ENCODE results near the gene HLA-DQB1. TPM values are rescaled to one million over a fixed set of nuclear protein-coding genes. Genes with fewer than 3 reads are reported as not detected.
"Not testable (repeated sequence)": the region's sequence is repeated elsewhere in the genome, so short reads cannot be mapped to it uniquely, and the experiment has no call there.

HLA-DQB1 gene
- total RNA-seq, 2 donors from 2014 or later = 4.2 to 13.8 TPM

DNA sequence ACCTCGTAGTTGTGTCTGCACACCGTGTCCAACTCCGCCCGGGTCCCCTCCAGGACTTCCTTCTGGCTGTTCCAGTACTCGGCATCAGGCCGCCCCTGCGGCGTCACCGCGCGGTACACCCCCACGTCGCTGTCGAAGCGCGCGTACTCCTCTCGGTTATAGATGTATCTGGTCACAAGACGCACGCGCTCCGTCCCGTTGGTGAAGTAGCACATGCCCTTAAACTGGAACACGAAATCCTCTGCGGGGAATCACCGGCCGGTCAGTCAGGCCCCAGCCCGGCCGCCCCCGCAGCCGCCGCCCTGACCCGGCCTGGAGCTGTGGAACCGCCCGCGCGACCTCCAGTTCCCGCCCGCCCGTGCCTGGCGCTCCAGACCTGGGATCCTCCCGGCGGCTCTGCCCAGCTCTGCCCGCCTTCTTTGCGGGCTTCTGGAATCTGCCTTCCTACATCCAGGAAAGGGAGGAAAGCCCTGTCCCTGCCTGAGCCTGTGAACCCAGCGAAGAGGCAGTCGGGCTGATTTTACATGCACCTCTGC is 1.6 kb downstream of the HLA-DQB1 start:
- DNase-seq (ENCODE audit: low spot score) = no peak
- intact Hi-C loops (cut with DNase I) = no loop called here

DNA sequence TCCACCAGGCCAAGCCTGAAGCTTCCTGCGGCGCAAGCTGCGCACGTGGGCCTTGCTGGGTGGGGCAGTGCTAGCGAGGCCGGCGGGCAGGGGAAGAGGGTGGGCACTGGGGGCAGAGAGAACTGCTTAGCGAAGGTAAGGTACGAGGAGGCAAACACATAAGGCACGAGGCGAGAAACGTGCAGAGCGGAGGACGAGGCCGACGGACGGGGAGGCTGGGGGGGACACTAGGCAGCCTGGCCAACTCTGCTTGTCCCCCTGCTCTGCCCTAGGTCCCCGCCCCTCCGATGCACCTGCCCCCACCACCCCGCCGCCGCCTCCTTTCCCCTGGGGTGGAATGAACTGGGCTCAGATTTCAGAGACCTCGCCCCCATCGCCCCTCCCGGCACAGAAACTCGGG is 2.1 kb downstream of the HLA-DQB1 start:
- no peak for DNase-seq (ENCODE audit: low spot score)
- intact Hi-C loops (cut with DNase I) = no loop called here

DNA sequence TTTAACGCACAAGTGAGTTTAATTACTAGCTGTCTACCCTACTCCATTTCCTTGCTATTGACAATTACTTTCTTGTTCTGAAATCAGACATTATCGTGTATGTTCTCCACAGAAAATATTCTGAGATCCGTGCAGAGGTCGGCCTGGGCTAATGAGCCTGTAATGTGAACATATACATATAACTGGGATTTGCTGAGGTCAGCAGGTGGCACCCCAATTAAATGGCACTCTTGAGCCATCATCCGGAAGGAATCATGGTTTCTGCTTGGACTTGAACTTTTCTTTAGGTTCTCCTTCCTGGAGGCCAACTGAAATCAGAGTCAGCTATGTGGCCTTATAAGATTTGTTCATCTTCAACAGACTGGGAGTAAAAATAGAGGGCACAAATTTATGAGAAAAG is 3.6 kb downstream of the HLA-DQB1 start:
- DNase-seq (ENCODE audit: low spot score) = no peak
- intact Hi-C loops (cut with DNase I) = no loop called here

DNA sequence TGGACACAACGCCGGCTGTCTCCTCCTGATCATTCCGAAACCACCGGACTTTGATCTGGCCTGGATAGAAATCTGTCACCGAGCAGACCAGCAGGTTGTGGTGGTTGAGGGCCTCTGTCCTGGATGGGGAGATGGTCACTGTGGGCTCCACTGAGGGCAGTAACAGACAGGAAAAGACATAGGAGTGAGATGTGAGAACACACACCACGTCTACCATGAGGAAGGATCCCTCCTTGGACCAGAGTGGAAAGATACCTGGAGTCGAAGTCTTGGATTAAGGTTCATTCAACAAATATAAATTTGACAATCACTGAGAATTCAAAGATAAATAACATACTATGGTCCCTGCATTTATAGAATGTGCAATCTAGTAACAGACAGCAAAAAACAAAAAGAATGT is 4.4 kb downstream of the HLA-DQB1 start:
- no peak for DNase-seq (ENCODE audit: low spot score)
- intact Hi-C loops (cut with DNase I) = no loop called here

DNA sequence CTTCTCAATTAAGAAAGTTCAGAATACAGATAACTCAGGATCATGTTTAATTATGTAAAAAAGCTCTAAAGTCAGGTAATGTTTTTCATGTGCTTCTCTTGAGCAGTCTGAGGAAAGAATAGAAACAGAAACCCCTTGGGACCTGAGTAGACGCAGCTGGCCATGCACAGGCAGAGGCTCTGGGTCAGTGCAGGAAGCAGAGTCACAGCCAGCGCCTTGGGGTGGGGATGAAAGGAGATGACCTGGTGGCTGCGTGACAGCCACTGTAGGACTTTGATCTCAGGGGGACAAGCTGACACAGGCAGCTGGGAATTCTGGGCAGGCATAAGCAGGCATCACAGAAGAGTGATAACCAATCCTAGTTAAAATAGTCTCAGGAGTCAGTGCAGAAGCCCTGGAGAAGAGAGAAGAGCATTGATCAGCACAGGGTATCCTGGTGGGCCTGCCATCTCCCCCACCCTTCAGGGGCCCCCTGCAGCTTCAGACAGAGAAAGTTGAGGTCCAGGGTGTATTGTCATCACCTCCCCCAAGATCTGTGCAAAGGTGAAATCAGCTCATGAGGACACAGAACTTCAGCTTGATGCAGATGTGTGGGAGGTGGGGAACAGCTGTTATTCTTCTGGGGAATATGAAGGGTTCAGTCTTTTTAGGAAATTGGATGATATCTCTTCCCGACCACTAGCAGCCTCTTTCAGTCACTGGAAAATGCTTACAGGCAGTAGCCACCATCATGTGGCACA is 6.4 kb downstream of the HLA-DQB1 start:
- DNase-seq (ENCODE audit: low spot score) = no peak
- intact Hi-C loops (cut with DNase I) = no loop called here

DNA sequence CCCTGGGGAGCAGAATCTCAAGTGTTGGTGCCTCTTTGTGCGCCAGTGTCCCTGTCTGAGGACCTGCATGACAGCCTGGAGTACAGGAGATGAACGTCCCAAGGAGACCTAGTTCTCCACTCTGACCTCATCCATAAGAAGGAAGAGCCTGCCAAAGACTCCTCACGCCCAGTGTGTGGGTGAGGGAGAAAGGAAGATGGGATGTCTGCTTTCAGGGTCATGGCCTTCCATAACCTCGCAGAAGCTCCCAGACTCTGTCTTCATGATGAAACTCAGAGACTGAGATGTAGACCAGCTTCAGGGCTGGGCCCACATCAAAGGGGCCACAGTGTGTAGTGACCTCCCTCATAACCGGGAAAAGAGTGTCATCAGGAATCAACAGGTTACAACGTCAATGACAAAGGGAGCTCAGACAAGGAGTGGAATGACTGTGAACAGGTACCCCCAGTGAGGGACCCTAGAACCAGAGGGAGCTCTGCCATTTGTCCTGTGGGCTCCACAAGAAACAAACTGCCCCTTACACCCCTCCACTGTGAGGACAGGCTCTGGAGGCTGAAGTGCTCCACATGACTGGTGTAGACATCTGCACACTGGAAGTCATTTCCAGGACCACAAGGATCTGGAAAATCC is 8.1 kb downstream of the HLA-DQB1 start:
- no peak for DNase-seq (ENCODE audit: low spot score)
- intact Hi-C loops (cut with DNase I) = no loop called here

DNA sequence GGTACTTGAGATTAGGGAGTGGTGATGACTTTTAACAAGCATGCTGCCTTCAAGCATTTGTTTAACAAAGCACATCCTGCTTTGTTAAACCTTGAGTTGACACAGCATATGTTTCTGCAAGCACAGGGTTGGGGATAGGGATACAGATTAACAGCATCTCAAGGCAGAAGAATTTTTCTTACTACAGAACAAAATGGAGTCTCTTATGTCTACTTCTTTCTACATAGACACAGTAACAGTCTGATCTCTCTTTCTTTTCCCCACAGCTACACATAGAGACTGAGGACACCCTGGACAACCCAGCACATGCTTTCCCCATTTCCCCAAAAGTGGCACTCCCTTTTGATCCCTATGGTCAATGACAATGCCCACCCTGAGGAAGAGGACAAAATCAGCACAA is 8.6 kb downstream of the HLA-DQB1 start:
- DNase-seq (ENCODE audit: low spot score); intact Hi-C loops (cut with DNase I): not testable (repeated sequence)

DNA sequence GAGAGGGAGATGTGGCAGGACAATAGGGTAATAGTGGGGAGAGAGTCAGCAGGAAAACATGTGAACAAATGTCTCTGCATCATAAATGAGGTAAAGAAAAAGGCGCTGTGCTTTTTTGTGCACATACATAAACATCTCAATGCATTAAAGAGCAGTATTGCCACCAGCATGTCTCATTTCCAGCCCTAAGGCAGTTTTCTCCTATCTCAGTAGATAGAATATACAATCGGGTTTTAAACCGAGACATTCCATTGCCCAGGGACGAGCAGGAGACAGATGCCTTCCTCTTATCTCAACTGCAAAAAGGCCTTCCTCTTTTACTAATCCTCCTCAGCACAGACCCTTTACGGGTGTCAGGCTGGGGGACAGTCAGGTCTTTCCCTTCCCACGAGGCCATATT is 9.1 kb downstream of the HLA-DQB1 start:
- intact Hi-C loops (cut with DNase I); DNase-seq (ENCODE audit: low spot score): not testable (repeated sequence)

DNA sequence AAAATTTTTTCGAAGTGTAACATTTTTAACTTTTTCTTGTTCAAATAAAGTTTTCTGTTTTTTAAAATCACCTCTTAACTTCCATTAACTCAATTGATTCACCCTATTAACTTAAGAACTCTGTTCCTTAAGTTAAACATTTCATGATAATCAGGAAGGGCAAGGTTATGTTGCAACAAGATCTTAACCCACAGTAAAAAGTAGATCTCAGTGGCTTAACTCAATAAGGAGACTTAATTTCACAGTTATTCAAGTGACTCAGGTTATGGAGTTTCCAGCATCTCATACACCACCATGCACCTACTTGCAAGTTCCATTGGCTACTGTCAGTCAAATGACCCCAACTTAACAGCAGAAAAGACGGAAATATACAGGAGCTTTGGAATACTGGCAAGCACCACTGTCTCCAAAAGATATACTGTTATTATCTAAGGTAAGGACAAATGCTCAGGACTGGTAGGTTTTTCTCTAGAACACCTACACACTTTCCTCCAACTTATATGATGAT is 11.2 kb downstream of the HLA-DQB1 start:
- intact Hi-C loops (cut with DNase I) = no loop called here
- no peak for DNase-seq (ENCODE audit: low spot score)

DNA sequence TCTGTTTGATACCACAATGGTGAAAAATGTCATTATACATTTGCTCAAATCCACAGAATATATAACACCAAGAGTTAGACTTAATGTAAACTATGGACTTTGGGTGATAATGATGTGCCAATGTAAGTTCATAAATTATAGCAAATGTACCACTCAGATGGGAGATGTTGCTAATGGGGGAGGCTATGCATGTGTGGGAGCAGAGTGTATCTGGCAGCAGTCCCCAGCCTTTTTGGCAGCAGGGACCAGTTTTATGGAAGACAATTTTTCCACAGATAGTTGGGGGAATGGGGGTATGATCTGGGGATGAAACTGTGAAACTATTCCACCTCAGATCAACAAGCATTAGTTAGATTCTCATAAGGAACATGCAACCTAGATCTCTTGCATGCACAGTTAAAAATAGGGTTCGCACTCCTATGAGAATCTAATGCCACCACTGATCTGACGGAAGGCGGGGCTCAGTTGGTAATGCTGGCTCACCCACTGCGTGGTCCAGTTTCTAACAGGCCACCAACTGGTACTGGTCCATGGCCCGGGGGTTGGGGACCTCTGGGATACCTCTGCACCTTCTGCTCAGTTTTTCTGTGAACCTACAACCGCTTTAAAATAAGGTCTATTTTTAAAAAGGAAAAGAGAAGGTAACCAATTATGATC is 21.3 kb downstream of the HLA-DQB1 start:
- intact Hi-C loops (cut with DNase I) = no loop called here
- no peak for DNase-seq (ENCODE audit: low spot score)

DNA sequence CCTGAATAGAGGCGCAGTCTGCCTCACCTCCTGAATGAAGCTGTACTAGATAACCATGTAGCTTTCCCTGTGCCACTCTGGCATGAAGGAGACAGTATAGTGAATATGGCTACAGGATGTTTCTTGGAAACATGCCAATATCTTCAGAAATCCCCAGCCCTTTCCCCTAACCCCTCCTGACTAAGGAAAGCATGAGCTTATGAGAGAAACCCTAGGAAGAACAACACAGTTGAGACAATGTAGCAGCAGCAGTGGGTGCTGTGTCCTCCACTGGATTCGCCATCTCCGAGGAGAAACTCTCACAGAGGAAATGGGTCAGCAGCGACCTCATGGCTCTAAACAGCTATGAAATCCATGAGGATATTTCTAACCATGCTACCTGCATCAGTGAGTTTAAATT is 22.6 kb downstream of the HLA-DQB1 start:
- intact Hi-C loops (cut with DNase I) = no loop called here
- DNase-seq (ENCODE audit: low spot score) = no peak

DNA sequence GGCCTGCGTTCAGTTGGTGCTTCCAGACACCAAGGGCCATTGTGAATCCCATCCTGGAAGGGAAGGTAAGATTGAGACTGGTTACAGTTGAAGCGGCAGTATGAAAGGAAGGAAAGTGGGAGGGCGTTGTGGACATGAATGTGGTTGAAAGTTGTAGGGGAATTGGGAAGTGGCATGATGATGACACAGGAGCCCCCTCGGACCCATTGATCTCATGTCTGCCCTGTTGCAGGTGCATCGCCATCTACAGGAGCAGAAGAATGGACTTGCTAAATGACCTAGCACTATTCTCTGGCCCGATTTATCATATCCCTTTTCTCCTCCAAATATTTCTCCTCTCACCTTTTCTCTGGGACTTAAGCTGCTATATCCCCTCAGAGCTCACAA is 23.7 kb downstream of the HLA-DQB1 start:
- DNase-seq (ENCODE audit: low spot score) = no peak
- intact Hi-C loops (cut with DNase I) = no loop called here

DNA sequence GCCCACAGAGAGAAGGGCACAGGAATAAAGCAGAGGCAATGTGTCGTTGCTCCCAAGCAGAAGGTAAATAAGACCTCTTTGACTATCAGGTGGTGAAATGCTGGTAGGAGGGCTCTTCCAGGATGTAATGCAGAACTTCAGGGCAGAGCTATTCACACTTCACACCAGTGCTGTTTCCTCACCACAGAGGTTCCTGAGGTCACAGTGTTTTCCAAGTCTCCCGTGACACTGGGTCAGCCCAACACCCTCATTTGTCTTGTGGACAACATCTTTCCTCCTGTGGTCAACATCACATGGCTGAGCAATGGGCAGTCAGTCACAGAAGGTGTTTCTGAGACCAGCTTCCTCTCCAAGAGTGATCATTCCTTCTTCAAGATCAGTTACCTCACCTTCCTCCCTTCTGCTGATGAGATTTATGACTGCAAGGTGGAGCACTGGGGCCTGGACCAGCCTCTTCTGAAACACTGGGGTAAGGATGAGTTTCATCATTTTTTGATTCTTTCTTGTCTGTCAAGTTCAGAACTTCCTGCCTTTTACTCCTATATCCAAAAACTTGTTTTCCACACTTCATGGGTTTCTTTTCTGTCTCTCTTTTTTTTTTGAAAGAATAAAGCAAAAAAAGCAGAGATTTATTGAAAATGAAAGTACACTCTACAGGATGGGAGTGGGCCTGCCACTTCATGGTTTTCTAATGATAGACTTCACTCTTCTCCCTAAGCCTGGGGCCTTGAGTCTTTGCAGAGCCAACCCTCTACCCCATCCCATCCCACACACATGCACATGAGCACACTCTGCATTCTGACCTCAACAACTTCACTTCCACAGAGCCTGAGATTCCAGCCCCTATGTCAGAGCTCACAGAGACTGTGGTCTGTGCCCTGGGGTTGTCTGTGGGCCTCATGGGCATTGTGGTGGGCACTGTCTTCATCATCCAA is 24.4 kb downstream of the HLA-DQB1 start:
- DNase-seq (ENCODE audit: low spot score); intact Hi-C loops (cut with DNase I): not testable (repeated sequence)

DNA sequence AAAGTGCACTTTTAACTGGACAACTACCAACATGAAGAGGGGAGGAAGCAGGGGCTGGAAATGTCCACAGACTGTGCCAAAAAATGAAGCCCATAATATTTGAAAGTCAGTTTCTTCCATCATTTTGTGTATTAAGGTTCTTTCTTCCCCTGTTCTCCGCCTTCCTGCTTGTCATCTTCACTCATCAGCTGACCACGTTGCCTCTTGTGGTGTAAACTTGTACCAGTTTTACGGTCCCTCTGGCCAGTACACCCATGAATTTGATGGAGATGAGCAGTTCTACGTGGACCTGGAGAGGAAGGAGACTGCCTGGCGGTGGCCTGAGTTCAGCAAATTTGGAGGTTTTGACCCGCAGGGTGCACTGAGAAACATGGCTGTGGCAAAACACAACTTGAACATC is 25.3 kb downstream of the HLA-DQB1 start:
- DNase-seq (ENCODE audit: low spot score) = no peak
- intact Hi-C loops (cut with DNase I) = no loop called here

DNA sequence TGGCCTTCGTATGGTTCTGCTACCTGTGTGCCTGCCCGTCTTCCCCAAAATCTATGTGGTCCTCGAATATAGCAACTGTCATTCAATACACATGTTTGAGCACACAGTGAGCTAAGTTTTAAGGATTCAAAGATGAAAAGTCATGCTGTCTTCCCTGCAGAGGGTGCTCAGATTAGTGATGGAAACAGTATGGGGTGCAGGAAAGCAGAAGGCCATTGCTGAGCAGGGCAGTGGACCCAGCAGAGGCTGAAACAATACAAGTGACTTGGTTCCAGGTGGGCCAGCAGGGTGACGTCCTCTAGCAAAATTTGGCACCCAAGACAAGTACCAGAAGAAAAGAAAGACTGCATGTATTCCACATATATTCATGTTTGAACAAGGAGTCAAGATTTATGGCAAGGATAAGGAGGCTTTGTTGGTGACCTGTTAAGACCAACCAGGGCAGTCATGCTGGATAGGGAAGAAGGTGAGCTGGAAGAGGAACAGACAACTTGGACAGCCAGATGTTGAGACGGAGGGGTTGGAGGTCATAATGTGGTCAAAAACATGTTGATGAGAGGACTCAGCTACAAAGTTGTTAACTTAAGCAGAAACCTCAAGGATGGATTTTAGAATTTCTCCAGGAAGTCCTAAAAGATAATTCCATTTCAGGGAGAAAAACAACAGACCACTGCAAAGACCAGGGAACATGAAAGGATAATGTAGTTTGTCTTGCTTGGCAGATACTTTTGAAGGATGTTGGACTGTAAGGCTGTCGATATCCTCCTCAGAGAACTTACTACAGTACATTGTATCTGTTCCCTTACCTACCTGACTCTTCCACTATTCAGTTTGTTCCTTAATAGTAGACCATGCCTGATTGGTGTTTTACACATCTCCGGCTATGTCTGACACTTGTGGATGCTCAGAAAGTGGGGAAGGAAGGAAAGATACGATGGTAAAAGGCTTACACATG is 26.7 kb downstream of the HLA-DQB1 start:
- no peak for DNase-seq (ENCODE audit: low spot score)
- intact Hi-C loops (cut with DNase I) = no loop called here

DNA sequence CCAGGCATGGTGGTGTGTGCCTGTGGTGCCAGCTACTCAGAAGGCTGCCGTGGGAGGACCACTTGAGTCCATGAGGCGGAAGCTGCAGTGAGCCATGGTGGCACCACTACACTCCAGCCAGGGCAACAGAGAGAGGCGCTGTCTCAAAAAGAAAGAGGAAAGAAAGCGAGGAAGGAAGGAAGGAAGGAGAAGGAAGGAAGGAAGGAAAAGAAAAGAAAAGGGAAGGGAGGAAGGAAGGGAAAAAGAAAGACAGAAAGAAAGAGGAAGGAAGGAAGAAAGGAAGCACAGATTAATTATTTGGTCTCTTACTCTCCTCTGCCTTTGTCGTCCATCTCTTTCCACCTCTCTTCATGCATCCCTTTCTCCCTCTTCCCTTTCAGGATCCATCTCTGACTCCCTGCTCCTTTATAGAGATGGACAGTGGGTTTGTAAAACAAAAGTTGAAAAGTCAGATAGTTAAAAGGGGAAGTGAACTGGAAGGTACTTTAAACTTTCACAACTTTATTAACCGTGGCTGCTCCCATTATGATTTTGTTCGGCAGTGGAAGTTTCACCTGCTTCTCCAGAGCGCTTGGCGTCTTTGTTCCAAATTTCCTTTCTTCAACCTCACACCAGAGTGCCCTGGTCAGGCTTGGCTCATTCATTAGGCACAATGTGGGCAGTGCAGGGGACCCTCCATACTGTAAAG is 27.8 kb downstream of the HLA-DQB1 start:
- intact Hi-C loops (cut with DNase I) = no loop called here

DNA sequence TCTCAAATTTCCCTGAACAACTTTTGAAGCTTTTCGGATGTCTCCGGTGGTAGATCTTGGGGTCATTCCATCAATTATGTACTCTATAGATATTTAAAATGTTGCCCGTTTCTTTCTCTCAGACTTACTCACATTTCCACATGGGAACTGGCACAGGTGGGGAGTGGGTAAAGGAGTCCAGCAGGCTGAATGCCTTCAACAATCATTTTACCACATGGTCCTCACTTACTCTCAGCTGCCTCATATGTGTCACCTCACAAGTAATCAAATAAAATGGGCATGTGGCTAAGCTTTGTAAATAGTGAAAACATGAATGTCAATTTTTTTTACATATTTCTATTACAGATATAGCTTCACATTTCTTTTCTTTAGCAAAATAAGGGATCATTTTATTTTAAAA is 28.6 kb downstream of the HLA-DQB1 start:
- DNase-seq (ENCODE audit: low spot score) = no peak
- intact Hi-C loops (cut with DNase I) = no loop called here

More for the DNA sequence above, 27.8 kb downstream of the HLA-DQB1 start:
- DNase-seq (ENCODE audit: low spot score) = no peak
